Right cardiac atrium (tissue), 5 donors: ENCODE data around the gene CCDC85C. TPM values are rescaled to one million over a fixed set of nuclear protein-coding genes. Genes with fewer than 3 reads are reported as not detected.

Experiments
- ATAC-seq, 2 donors: fragments of 200-7000 bp; cut with Tn5 transposase; one replicate each; pipeline versions ENCODE4 v1.8.0 to v1.9.1; 2020; ENCODE audit warnings: moderate library complexity in 2 of 2, mild to moderate bottlenecking in 1 of 2
- DNase-seq, 3 donors: peaks; one replicate each; pipeline ENCODE4 v3.0.0-alpha.2; 2020
- H3K27ac ChIP-seq: one replicate; pipeline ENCODE4 v1.5.1; 2013; ENCODE audit warnings: mild to moderate bottlenecking, low read length, control low read depth, moderate library complexity
- H3K27me3 ChIP-seq: one replicate; pipeline ENCODE4 v1.6.1; 2013; ENCODE audit not compliant: control insufficient read depth, insufficient read depth
- H3K4me1 ChIP-seq: one replicate; pipeline ENCODE4 v1.6.1; 2013; ENCODE audit warnings: low read length; ENCODE audit not compliant: control insufficient read depth, insufficient read depth
- H3K4me3 ChIP-seq: one replicate; pipeline ENCODE4 v1.5.1; 2013; ENCODE audit warnings: low read length, control low read depth
- H3K9me3 ChIP-seq: one replicate; pipeline ENCODE4 v1.6.1; 2013; ENCODE audit warnings: low read length; ENCODE audit not compliant: control insufficient read depth
- WGBS: extraction: QIAGEN DNeasy Blood & Tissue Kit; methylation state at CpG from one replicate; pipeline ENCODE4 v1.1.7; 2013; 5-methylcytosine and 5-hydroxymethylcytosine counted together
- intact Hi-C, 4 donors: fragments of 100-400 bp; cut with DNase I; formaldehyde crosslinking; loops; one replicate each; pipeline versions ENCODE4 v1.11.0 to v1.14.0; 2022 to 2023
- polyA plus RNA-seq: library from polyadenylated mRNA; stranded (reverse); fragments of 200-250 nt; gene quantifications from one replicate; pipeline ENCODE4 v1.2.3, GENCODE V29; 2013
- total RNA-seq, 4 donors: library from RNA; stranded (reverse); fragmentation: NEBNext Ultra II Directional; extraction: Animal tissue kit (Norgen Biotek cat#: 25700); gene quantifications; one replicate each; pipeline ENCODE4 v1.2.1, GENCODE V29; 2021
- donor health status: healthy with polysubstance abuse.
- donor health status: DM: no; HTN: yes; CAD: no.
- donor health status: DM: no; HTN: no; CAD: no.
- donor health status: DM: no; HTN: yes; CAD: no; lungs with severe emphysema.
- donor health status: DM: yes; HTN: yes; CAD: no.

Gene CCDC85C
- total and polyA plus RNA-seq, 5 donors, result 21.0 to 31.5 (median 22.6) TPM

DNA sequence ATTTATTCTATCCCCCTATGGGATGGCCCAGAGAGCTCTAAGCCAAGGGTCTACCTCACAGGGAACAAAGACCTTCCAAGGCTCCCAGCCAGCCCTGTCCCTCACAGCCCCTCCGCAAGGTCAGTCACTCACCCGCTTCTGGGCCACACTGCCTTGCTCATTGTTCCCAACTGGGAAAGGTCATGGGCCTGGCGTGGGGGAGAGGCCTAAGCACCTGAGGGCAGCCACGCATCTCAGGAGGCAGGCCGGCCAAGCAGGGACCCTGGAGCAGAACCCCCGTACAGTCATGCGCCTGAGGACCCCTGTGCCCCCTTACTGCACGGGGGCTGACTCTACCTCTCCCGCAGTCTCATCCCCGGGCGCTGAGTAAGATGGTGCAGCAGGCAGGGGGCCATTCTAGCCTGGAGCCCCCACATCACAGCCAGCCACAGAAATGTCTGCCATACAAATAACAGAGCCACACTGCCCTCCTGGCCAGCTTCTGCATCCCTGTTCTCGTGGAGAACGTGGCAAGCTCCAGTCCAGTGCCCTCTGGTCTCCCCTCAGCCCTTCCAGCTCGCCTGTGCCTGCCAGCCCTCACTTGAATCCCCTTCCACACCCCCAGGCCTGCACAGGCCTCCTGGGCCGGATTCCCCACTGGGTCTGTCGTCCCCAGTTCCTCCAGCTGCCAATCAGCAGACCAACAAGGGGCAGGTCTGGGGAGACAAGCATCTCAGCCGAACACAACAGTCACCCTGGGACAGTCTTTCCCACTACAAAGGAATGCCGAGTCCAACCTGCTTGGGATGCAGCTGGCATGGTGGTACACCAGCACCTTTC, 16.3 kb downstream of the CCDC85C start:
- intact Hi-C loops, result no loop called here
- Histone ChIP-seq H3K4me3 (no peak overlapping the region), H3K27ac (no peak overlapping the region), H3K9me3 (no peaks in the 10 kb centered on the region), H3K4me1 (peaks cover 10% of the 10 kb centered on the region), H3K27me3 (no peaks in the 10 kb centered on the region)
- DNase-seq, result no peak
- ATAC-seq, result no peak
- 91% methylated on average over 18 of the region's 18 CpGs for WGBS

- 84% methylated on average over 13 of the region's 13 CpGs for WGBS
- intact Hi-C loops, result no loop called here
- DNase-seq, result no peak
- ATAC-seq, result peak in 1 of 2 donors; percentile 7
- Histone ChIP-seq H3K27ac (no peak overlapping the region), H3K4me1 (peaks cover 10% of the 10 kb centered on the region), H3K27me3 (no peaks in the 10 kb centered on the region), H3K9me3 (no peaks in the 10 kb centered on the region), H3K4me3 (no peak overlapping the region)
Observed at GRCh38 chr14:99586761-99587459, 17.1 kb downstream of the CCDC85C start.

- intact Hi-C loops, result no loop called here
- Histone ChIP-seq H3K27me3 (no peaks in the 10 kb centered on the region), H3K4me3 (no peak overlapping the region), H3K4me1 (peaks cover 10% of the 10 kb centered on the region), H3K27ac (no peak overlapping the region), H3K9me3 (no peaks in the 10 kb centered on the region)
- DNase-seq, result no peak
- no peak for ATAC-seq
- 74% methylated on average over 16 of the region's 16 CpGs for whole genome bisulfite sequencing
Observed at GRCh38 chr14:99586054-99586760, 17.8 kb downstream of the CCDC85C start.

- no peak for ATAC-seq
- Histone ChIP-seq H3K27me3 (no peaks in the 10 kb centered on the region), H3K9me3 (no peaks in the 10 kb centered on the region), H3K4me1 (peaks cover 14% of the 10 kb centered on the region), H3K27ac (no peak overlapping the region), H3K4me3 (no peak overlapping the region)
- 98% methylated on average over 3 of the region's 3 CpGs for WGBS
- intact Hi-C loops, result no loop called here
- no peak for DNase-seq
Observed at GRCh38 chr14:99584823-99585222, 19.2 kb downstream of the CCDC85C start.

GRCh38 chr14:99581938-99582337, 22.1 kb downstream of the CCDC85C start:
- DNase-seq (no peak), ATAC-seq (no peak)
- Histone ChIP-seq H3K4me3 (no peak overlapping the region), H3K4me1 (peaks cover 12% of the 10 kb centered on the region), H3K27ac (no peak overlapping the region), H3K9me3 (no peaks in the 10 kb centered on the region), H3K27me3 (no peaks in the 10 kb centered on the region)
- WGBS, result 92% methylated on average over 11 of the region's 11 CpGs
- intact Hi-C loops, result no loop called here

GRCh38 chr14:99581374-99581773, 22.6 kb downstream of the CCDC85C start:
- no peaks in the 10 kb centered on the region for H3K9me3 ChIP-seq
- 73% methylated on average over 16 of the region's 16 CpGs for WGBS
- H3K4me3 ChIP-seq, result no peak overlapping the region
- DNase-seq, result no peak
- no peak for ATAC-seq
- H3K27ac ChIP-seq, result no peak overlapping the region
- intact Hi-C loops, result no loop called here
- no peaks in the 10 kb centered on the region for H3K27me3 ChIP-seq
- peaks cover 10% of the 10 kb centered on the region for H3K4me1 ChIP-seq

- 50% methylated on average over 14 of the region's 14 CpGs for WGBS
- peak; percentile 2 to 30 for ATAC-seq
- intact Hi-C loops, result no loop called here
Observed at GRCh38 chr14:99579903-99580571, 24.0 kb downstream of the CCDC85C start.

DNA sequence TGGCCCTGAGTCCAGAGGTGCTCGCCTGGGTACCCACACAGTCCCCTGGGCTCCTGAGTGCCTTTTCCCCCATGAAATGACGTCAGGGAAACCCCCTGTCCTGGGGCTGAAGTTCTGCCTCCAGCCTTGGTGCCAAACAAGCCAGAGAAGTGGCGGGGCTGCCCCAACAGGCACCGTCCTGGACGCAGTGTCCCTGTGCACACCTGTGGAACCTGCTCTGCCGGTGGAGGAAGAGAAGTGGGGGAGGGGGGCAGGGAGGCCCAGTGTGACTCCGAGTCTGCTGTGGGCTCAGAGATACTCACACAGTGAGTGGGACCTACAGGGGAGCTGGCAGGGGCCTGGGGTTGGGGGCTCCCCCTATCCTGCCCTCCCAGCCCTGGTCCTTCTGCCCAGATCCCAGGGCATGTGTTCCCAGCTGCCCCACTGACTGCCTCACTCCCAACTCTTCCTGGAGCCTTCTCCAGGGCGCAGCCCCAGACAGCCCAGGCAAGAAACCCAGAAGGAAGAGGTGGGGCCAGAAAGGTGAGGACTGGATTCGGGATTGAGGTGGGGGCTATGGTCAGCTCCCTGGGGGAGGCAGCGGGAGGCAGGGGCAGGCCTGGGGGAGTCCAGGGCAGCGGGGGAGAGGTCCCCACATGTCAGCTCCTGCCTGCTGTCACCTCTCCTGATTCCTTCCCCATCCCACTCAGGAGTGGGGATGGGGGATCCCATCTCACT, 24.7 kb downstream of the CCDC85C start:
- Histone ChIP-seq H3K9me3 (no peaks in the 10 kb centered on the region), H3K4me1 (peaks cover 23% of the 10 kb centered on the region), H3K27ac (peak overlapping the region; percentile 75), H3K27me3 (no peaks in the 10 kb centered on the region), H3K4me3 (no peak overlapping the region)
- ATAC-seq, result peak; percentile 2 to 4
- WGBS, result 78% methylated on average over 11 of the region's 11 CpGs
- intact Hi-C loops, result no loop called here
- DNase-seq, result no peak

More at GRCh38 chr14:99579903-99580571, 24.0 kb downstream of the CCDC85C start:
- no peak overlapping the region for H3K4me3 ChIP-seq
- peak overlapping the region; percentile 8 for H3K27ac ChIP-seq
- peaks cover 16% of the 10 kb centered on the region for H3K4me1 ChIP-seq
- no peak for DNase-seq
- no peaks in the 10 kb centered on the region for H3K27me3 ChIP-seq
- no peaks in the 10 kb centered on the region for H3K9me3 ChIP-seq

DNA sequence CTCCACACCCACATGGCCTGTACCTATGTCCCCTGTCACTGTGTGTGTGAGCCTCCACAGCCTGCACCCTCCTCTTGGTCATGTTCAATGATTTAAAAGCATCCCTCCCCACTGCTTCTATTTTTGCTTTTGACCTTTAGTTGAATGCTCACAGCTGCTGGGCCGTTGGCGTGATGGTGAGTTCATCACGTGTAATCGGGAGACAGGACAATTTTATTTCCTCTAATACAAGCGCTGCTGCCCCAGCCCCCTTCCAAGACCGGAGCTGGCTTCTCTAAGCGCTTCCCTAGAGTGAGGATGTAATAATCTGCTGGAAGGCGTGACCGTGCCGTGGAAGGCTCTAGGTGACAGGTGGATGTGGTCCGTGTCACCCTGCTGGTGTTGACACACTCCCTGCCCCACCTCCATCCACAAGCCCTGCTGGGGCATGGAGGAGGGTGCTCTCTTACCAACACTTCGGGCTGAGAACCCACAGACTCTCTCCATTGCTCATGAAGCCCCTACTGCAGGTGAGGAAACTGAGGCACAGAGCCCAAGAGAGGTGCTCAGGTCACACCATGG, 25.4 kb downstream of the CCDC85C start:
- Histone ChIP-seq H3K4me3 (no peak overlapping the region), H3K27ac (peak overlapping the region; percentile 75), H3K4me1 (peaks cover 25% of the 10 kb centered on the region), H3K27me3 (no peaks in the 10 kb centered on the region), H3K9me3 (no peaks in the 10 kb centered on the region)
- peak; percentile 38 to 55 for ATAC-seq
- intact Hi-C loops, result no loop called here
- DNase-seq, result peak in 2 of 3 donors; percentile 67 to 79
- WGBS, result 32% methylated on average over 12 of the region's 12 CpGs
